Dedifferentiated amniotic fluid mesenchymal stem cell (primary cell): Measurements from ENCODE around the gene C12orf50.
"Not testable (repeated sequence)": the region's sequence is repeated elsewhere in the genome, so short reads cannot be mapped to it uniquely, and the experiment has no call there.

Source experiments
- DNase-seq: peaks from one replicate; pipeline ENCODE4 v3.0.0-alpha.2; 2016; ENCODE audit errors: extremely low spot score

The C12orf50 gene

GRCh38 chr12:88029093-88029665 is at the start of gene C12orf50:
Gene C12orf50, minus strand, starts transcription at chr12:88029401. Its CDS starts 2,439 bp downstream, at chr12:88026962.
- DNase-seq, result no peak

- no peak for DNase-seq
Observed at GRCh38 chr12:88067301-88067700, 38.1 kb upstream of the C12orf50 start.

DNA sequence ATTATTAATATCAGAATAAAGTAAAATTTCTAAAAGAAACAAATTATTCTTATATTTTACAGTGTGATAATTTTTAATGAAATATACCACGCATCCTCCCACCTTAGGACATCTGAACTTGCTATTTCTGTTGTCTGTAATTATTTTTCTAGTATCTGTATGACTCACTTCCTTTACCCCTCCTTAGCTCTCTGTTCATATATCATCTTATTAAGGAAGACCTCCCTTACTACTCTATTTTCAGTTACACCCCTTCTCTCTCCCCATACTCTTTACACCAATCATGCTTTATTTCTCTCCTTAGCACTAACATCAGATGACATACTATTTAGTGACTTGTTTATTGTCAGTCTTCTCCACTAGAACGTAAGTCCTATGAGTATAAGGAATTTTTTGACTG is 34.2 kb upstream of the C12orf50 start:
- no peak for DNase-seq

DNA sequence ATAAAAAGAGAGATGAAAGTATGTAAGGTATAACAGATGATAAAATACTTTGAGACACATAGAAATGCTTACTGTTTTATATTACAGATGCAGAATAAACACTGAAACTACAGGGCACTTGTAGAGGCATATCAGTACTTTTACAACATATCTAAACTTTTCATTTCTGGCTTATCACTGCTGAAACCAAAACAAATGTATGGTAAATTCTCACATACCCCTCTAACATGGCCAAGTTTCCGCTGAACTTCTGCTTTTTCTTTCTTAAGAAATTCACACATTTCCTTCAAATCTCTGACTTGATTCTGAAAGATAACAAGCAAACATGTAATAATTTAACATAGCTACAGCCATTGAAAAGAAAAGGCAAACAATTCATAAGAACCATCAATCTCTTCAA is 33.3 kb upstream of the C12orf50 start:
- no peak for DNase-seq

- no peak for DNase-seq
Observed at GRCh38 chr12:88058719-88059077, 29.5 kb upstream of the C12orf50 start.

- no peak for DNase-seq
Observed at GRCh38 chr12:88057994-88058718, 29.0 kb upstream of the C12orf50 start.

- no peak for DNase-seq
Observed at GRCh38 chr12:88056571-88056970, 27.4 kb upstream of the C12orf50 start.

DNA sequence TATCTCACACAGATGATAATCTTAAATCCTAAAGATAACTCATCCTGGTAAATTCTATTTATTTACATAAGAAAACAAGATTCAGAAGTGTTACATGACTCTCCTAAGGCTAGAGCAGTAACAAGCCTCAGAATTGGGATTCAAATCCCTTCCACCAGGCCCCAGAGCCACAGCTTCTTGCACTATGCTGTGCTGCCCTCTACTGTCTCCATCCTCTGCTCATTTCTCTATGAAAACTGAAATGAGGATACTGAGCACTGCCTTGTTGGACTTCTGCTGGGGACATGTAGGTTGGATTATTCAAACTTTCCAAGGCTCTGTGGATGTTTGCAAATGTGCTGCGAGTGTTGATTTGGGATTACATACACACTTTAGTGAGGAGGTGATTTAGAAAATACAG is 23.5 kb upstream of the C12orf50 start:
- DNase-seq, result peak; percentile 51

DNA sequence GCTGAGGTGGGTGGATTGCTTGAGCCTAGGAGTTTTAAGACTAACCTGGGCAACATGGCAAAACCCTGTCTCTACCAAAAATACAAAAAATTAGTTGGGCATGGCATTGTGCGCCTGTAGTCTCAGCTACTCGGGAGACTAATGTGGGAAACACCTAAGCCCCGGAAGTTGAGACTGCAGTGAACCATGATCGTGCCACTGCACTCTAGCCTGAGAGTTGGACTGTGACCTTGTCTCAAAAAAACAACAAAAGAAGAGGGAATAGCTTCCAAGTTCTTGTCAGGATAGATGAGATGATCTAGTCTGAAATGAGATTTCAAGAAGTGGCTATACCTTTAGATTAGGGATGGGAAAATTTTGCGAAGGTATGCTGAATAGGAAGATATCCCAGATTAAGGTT is 14.8 kb upstream of the C12orf50 start:
- no peak for DNase-seq

GRCh38 chr12:88037770-88038169 is 8.6 kb upstream of the C12orf50 start:
- DNase-seq, result no peak

DNA sequence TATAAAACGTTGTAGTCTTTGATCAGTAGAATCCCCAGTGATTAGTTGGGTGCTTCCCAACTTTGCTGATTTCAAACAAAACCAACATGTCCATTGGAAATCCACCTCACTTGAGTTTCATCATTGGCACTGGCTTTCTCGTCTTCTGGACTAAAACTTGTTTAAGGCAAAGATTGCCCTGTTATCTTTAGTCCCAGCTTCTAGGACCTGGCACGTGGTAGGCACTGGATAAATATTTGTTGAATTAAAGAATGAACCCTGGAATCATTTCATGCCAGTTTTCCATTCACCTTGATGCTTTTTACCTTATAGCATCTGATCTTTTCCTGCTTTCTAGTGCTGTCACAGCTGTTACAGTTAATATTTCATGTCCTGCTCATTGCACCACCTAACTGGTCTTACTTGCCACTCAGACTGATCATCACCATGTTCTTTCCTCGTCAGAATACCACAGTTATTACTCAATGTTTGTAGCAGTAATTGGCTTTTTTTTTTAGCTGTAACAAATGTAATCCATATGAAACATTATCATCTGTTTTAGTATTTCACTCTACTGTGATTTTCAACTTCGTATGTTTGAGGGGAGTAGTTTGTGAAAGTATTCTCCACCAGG is 7.3 kb upstream of the C12orf50 start:
- DNase-seq, result peak; percentile 75

GRCh38 chr12:88035907-88036289 is 6.7 kb upstream of the C12orf50 start:
- DNase-seq, result no peak

DNA sequence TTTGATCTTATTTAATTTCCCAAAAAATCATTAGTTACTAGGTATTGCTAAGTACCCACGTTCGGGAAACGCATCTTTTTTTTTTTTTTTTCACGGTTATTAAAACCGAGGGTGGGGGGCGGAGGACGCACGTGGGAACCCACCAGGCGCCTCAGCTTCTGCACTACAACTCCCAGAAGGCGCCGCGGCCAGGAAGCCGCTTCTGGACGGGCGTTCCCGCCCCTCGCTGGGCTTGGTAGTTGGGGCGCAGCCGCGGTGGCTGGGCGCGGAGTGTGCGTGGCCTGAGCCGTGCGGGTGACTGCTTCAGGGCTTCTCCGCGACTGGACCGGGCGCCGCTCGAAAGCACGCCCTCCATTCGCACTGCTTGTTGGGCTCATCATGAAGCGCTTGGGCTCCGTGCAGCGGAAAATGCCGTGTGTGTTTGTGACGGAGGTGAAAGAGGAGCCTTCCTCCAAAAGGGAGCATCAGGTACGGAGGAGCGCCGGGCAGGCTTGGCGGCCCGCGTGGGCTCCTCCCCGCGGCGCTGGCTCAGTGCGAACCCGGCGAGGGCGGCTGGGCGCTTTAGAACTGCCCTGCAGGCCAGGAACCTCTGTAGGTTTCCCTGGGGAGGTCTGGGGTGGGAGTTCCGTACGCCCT is 6.2 kb upstream of the C12orf50 start:
- DNase-seq, result peak; percentile 86

- DNase-seq, result not testable (repeated sequence)
Observed at GRCh38 chr12:88031161-88031560, 2.0 kb upstream of the C12orf50 start.

- no peak for DNase-seq
Observed at GRCh38 chr12:88026196-88026595, 3.0 kb downstream of the C12orf50 start.

- no peak for DNase-seq
Observed at GRCh38 chr12:88017964-88018363, 11.2 kb downstream of the C12orf50 start.

GRCh38 chr12:88015825-88016224 is 13.4 kb downstream of the C12orf50 start:
- no peak for DNase-seq

DNA sequence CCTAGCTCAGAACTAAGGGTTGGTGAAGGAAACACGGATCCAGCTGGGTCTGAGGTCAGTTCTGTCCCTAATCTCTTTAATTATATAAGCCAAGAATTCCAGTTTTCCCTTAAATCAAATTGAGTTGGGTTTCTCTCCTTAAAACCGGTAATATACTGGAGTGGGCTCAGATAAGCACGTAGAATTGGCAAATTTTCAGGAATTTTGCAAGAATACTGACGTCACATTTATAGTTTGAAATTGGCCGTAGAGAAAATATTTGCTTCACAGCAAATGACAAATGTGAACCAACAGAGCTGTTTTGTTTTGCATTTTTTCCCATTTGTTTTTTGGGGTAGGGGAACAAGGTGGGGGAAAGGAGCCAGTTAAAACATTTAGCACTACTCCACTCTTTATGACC is 17.4 kb downstream of the C12orf50 start:
- no peak for DNase-seq

DNA sequence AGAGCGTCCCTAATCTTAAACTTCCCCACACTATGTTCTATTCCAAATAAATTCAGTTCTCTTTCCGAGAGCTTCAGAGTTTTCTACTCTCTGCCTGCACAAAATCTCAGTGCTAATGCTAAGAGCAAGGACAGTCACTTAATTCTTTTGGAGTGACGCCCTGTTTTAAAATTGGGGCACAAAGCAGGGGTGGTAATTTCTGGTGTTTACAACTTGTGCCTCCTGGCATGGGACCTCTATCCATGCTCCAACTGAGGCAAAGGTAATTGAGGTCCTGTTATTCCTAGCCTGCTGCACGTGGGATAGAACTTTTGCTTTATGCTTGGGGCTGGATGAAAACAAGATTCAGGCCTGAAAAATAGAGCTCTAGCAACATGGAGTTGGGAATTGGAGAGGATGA is 22.9 kb downstream of the C12orf50 start:
- no peak for DNase-seq

DNA sequence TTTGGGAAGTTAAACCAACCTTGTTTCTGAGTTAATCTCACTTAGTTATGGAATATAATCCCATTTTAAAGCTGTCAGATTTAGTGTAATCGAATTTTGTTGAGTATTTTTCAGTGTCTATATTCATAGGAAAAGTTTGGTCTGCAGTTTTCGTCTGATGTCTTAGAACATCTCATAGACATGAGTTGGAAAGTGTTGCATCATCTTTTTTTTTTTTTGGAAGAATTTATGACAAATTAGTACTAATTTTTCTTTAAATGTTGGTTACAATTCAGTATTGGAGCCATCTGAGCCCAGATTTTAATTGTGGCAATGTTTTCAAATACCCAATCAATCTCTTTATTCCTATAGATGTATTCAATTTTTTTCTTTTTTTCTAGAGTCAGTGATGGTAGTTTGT is 27.9 kb downstream of the C12orf50 start:
- no peak for DNase-seq

GRCh38 chr12:87995581-87996178 is 33.5 kb downstream of the C12orf50 start:
- peak; percentile 77 for DNase-seq

DNA sequence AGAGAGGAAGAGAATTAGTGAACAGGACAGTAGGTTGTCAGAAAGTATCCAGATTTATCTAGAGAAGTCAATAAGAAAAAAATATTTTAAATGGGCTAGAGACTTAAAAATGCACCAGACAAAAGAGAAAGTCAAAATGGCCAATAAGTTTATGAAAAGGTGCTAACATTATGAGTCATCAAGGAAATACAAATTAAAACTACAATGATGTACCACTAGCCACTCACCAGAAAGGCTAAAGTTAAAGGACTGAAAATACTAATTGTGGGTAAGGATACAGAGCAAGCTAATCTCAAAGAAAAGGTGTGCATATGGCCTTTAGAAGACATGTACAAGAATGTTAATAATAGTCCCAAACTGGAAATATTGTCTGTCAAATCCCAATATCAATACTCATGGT is 37.7 kb downstream of the C12orf50 start:
- no peak for DNase-seq
